ENCODE results near the gene MIA2.

MIA2 gene

GRCh38 chr14:39432179-39432618, 198.5 kb downstream of the MIA2 start, which contains the start of gene FBXO33:
FBXO33 (minus strand) TSS chr14:39432433; CDS start chr14:39432162, 271 bp downstream.
- in situ Hi-C loops (cut with MboI; ENCODE audit: low sequenced_read_pairs), result no loop called here

- in situ Hi-C loops (cut with MboI; ENCODE audit: low sequenced_read_pairs), result no loop called here
Observed at GRCh38 chr14:39432619-39433451, 199.1 kb downstream of the MIA2 start.

- in situ Hi-C loops (cut with MboI; ENCODE audit: low sequenced_read_pairs), result no loop called here
Observed at GRCh38 chr14:39433452-39433813, 199.7 kb downstream of the MIA2 start.

- in situ Hi-C loops (cut with MboI; ENCODE audit: low sequenced_read_pairs), result no loop called here
Observed at GRCh38 chr14:39434401-39434800, 200.7 kb downstream of the MIA2 start.

GRCh38 chr14:39435241-39435640, 201.5 kb downstream of the MIA2 start:
- in situ Hi-C loops (cut with MboI; ENCODE audit: low sequenced_read_pairs), result no loop called here

Measured in HL-60/S4 treated with phorbol 12-myristate 13-acetate at 8.2 ng/mL for 4 days and 3 days (cell line).